A673 (cell line): ENCODE measurements around the gene PCSK7. TPM values are rescaled to one million over a fixed set of nuclear protein-coding genes. Genes with fewer than 3 reads are reported as not detected.

Experiments used
- BruUV-seq: library from RNA; stranded (reverse); fragments of 400-500 nt; replicated peaks from 2 replicates; lab custom pipeline; 2021; lab: Mats Ljungman, UMichigan
- CTCF ChIA-PET: fragments of 300-600 bp; sonication (Branson Sonifier 250); formaldehyde crosslinking; loops from one replicate; lab custom pipeline; 2022; ENCODE audit warnings: antibody characterized with exemption; lab: Charles Lee
- POLR2A ChIA-PET: fragments of 300-600 bp; sonication (Branson Sonifier 250); formaldehyde crosslinking; loops from one replicate; lab custom pipeline; 2022; ENCODE audit warnings: antibody characterized with exemption; ENCODE audit not compliant: low non-redundant PET; lab: Charles Lee
- DNase-seq: peaks from one replicate; pipeline ENCODE4 v3.0.0-alpha.2; 2015; ENCODE audit warnings: low spot score
- H3K27ac ChIP-seq: fragments of 200-600 bp; sonication (generic); 2 replicates; pipeline ENCODE4 v1.5.1; 2016; ENCODE audit warnings: mixed run types, low read depth, mild to moderate bottlenecking, mixed read lengths, antibody characterized with exemption, low read length; ENCODE audit not compliant: poor library complexity, severe bottlenecking
- H3K27me3 ChIP-seq: fragments of 200-600 bp; sonication (generic); replicated peaks from 2 replicates; pipeline ENCODE4 v1.6.1; 2017; ENCODE audit warnings: mixed run types, low read depth, mild to moderate bottlenecking, mixed read lengths, antibody characterized with exemption, low read length; ENCODE audit not compliant: insufficient read depth, poor library complexity
- H3K36me3 ChIP-seq: fragments of 200-600 bp; sonication (generic); 2 replicates; pipeline ENCODE4 v1.6.1; 2016; ENCODE audit warnings: mixed run types, mild to moderate bottlenecking, mixed read lengths, antibody characterized with exemption, low read length; ENCODE audit not compliant: insufficient read depth, poor library complexity, severe bottlenecking
- H3K4me1 ChIP-seq: fragments of 200-600 bp; sonication (generic); 2 replicates; pipeline ENCODE4 v1.6.1; 2017; ENCODE audit warnings: mixed run types, mild to moderate bottlenecking, mixed read lengths, antibody characterized with exemption, low read length; ENCODE audit not compliant: insufficient read depth, poor library complexity, severe bottlenecking
- H3K4me3 ChIP-seq: fragments of 200-600 bp; sonication (generic); 2 replicates; pipeline ENCODE4 v1.5.1; 2016; ENCODE audit warnings: low read depth, mixed run types, mild to moderate bottlenecking, mixed read lengths, low read length; ENCODE audit not compliant: poor library complexity, severe bottlenecking
- H3K9me3 ChIP-seq: fragments of 200-600 bp; sonication (generic); 2 replicates; pipeline ENCODE4 v1.6.1; 2016; ENCODE audit warnings: mixed run types, low read depth, mild to moderate bottlenecking, mixed read lengths, antibody characterized with exemption, low read length; ENCODE audit not compliant: poor library complexity, severe bottlenecking
- CTCF ChIP-seq: fragments of 300-800, 200-600 bp; sonication (generic); conservative IDR thresholded peaks from 2 replicates; pipeline ENCODE4 v1.5.1; 2017; ENCODE audit warnings: low read depth, mild to moderate bottlenecking, antibody characterized with exemption, low read length, moderate library complexity, mixed read lengths
- EZH2 ChIP-seq: fragments of 200-600 bp; sonication (generic); IDR thresholded peaks from 2 replicates; pipeline ENCODE4 v1.6.1; 2017; ENCODE audit warnings: borderline replicate concordance, low read depth, mild to moderate bottlenecking, mixed read lengths, antibody characterized with exemption, low read length; ENCODE audit not compliant: poor library complexity, severe bottlenecking
- intact Hi-C: fragments of 100-400 bp; cut with micrococcal nuclease; formaldehyde crosslinking; loops from one replicate; pipeline ENCODE4 v1.10.0; 2022; ENCODE audit not compliant: unreplicated experiment
- total RNA-seq: library from RNA; stranded (reverse); gene quantifications from 2 replicates; pipeline ENCODE4 v1.2.3, GENCODE V29; 2021

PCSK7 gene
- total RNA-seq, 1 experiment from 2014 or later: 49.0 TPM

GRCh38 chr11:117255966-117256365, 24.1 kb upstream of the PCSK7 start:
- H3K4me1 ChIP-seq: no peaks in the 10 kb centered on the region
- BruUV-seq: no TSS peak
- no peaks in the 10 kb centered on the region for H3K27me3 ChIP-seq
- H3K36me3 ChIP-seq: peaks cover 14% of the 10 kb centered on the region
- no peak overlapping the region for H3K4me3 ChIP-seq
- ChIA-PET CTCF (no interaction called here), POLR2A (no interaction called here)
- intact Hi-C loops: no loop called here
- no peaks in the 10 kb centered on the region for H3K9me3 ChIP-seq
- H3K27ac ChIP-seq: no peak overlapping the region
- no peak for DNase-seq
- no peak for TF ChIP-seq EZH2
- TF ChIP-seq CTCF: no peak

GRCh38 chr11:117251506-117251905, 19.6 kb upstream of the PCSK7 start:
- TF ChIP-seq EZH2 (no peak), CTCF (no peak)
- Histone ChIP-seq H3K4me3 (no peak overlapping the region), H3K27ac (no peak overlapping the region), H3K4me1 (no peaks in the 10 kb centered on the region), H3K9me3 (no peaks in the 10 kb centered on the region), H3K36me3 (peaks cover 43% of the 10 kb centered on the region), H3K27me3 (no peaks in the 10 kb centered on the region)
- DNase-seq: no peak
- POLR2A ChIA-PET: no interaction called here
- CTCF ChIA-PET: no interaction called here
- intact Hi-C loops: no loop called here
- BruUV-seq: no TSS peak

GRCh38 chr11:117249571-117249970, 17.7 kb upstream of the PCSK7 start:
- H3K27ac ChIP-seq: no peak overlapping the region
- intact Hi-C loops: no loop called here
- H3K4me1 ChIP-seq: no peaks in the 10 kb centered on the region
- no peaks in the 10 kb centered on the region for H3K27me3 ChIP-seq
- H3K4me3 ChIP-seq: no peak overlapping the region
- POLR2A ChIA-PET: no interaction called here
- CTCF ChIA-PET: no interaction called here
- H3K36me3 ChIP-seq: peaks cover 62% of the 10 kb centered on the region
- no peak for TF ChIP-seq EZH2
- TF ChIP-seq CTCF: no peak
- no peaks in the 10 kb centered on the region for H3K9me3 ChIP-seq
- BruUV-seq: no TSS peak
- no peak for DNase-seq
